Measurements from ENCODE around the gene RPS6KA5. TPM values are rescaled to one million over a fixed set of nuclear protein-coding genes. Genes with fewer than 3 reads are reported as not detected.
"Not testable (repeated sequence)": the region's sequence is repeated elsewhere in the genome, so short reads cannot be mapped to it uniquely, and the experiment has no call there.

RPS6KA5 gene
- total RNA-seq, 1 donor from 2014 or later: 3.1 TPM

- DNase-seq: no peak
These were observed 74.7 kb downstream of the RPS6KA5 start for GRCh38 chr14:90985601-90986242.

GRCh38 chr14:90983560-90983959 is 76.9 kb downstream of the RPS6KA5 start:
- no peak for DNase-seq

- DNase-seq: no peak
These were observed 78.8 kb downstream of the RPS6KA5 start for GRCh38 chr14:90981636-90982035.

GRCh38 chr14:90980636-90981035 is 79.8 kb downstream of the RPS6KA5 start:
- DNase-seq: not testable (repeated sequence)

- no peak for DNase-seq
These were observed 80.9 kb downstream of the RPS6KA5 start for GRCh38 chr14:90979515-90979914.

GRCh38 chr14:90976101-90976500 is 84.3 kb downstream of the RPS6KA5 start:
- DNase-seq: no peak

GRCh38 chr14:90971687-90972086 is 88.8 kb downstream of the RPS6KA5 start:
- DNase-seq: no peak

GRCh38 chr14:90970167-90970600 is 90.3 kb downstream of the RPS6KA5 start:
- peak; percentile 36 for DNase-seq

GRCh38 chr14:90969531-90970166 is 90.8 kb downstream of the RPS6KA5 start:
- no peak for DNase-seq

GRCh38 chr14:90968025-90968424 is 92.4 kb downstream of the RPS6KA5 start:
- DNase-seq: no peak

- no peak for DNase-seq
These were observed 93.9 kb downstream of the RPS6KA5 start for GRCh38 chr14:90966493-90966892.

- no peak for DNase-seq
These were observed 94.7 kb downstream of the RPS6KA5 start for GRCh38 chr14:90965765-90966164.

- no peak for DNase-seq
These were observed 97.1 kb downstream of the RPS6KA5 start for GRCh38 chr14:90963343-90963742.

GRCh38 chr14:90962505-90963109 is 97.8 kb downstream of the RPS6KA5 start:
- DNase-seq: no peak

- DNase-seq: peak; percentile 52
These were observed 99.6 kb downstream of the RPS6KA5 start for GRCh38 chr14:90960818-90961217.

GRCh38 chr14:90959344-90959743 is 101.1 kb downstream of the RPS6KA5 start:
- no peak for DNase-seq

GRCh38 chr14:90956273-90956672 is 104.2 kb downstream of the RPS6KA5 start:
- no peak for DNase-seq

GRCh38 chr14:90953643-90954042 is 106.8 kb downstream of the RPS6KA5 start:
- DNase-seq: not testable (repeated sequence)

GRCh38 chr14:90943367-90943766 is 117.1 kb downstream of the RPS6KA5 start:
- no peak for DNase-seq

GRCh38 chr14:90942511-90942910 is 117.9 kb downstream of the RPS6KA5 start:
- DNase-seq: no peak

GRCh38 chr14:90941706-90942105 is 118.7 kb downstream of the RPS6KA5 start:
- no peak for DNase-seq

GRCh38 chr14:90940318-90940962 is 120.0 kb downstream of the RPS6KA5 start:
- DNase-seq: no peak

GRCh38 chr14:90939252-90939795 is 121.1 kb downstream of the RPS6KA5 start:
- DNase-seq: not testable (repeated sequence)

Data from dermis blood vessel endothelial cell (primary cell).